Measurements from ENCODE around the gene GRAMD1A.

GRCh38 chr19:35019144-35019543 lies 19.0 kb downstream of the GRAMD1A start:
- TF ChIP-seq, protein P1, sequence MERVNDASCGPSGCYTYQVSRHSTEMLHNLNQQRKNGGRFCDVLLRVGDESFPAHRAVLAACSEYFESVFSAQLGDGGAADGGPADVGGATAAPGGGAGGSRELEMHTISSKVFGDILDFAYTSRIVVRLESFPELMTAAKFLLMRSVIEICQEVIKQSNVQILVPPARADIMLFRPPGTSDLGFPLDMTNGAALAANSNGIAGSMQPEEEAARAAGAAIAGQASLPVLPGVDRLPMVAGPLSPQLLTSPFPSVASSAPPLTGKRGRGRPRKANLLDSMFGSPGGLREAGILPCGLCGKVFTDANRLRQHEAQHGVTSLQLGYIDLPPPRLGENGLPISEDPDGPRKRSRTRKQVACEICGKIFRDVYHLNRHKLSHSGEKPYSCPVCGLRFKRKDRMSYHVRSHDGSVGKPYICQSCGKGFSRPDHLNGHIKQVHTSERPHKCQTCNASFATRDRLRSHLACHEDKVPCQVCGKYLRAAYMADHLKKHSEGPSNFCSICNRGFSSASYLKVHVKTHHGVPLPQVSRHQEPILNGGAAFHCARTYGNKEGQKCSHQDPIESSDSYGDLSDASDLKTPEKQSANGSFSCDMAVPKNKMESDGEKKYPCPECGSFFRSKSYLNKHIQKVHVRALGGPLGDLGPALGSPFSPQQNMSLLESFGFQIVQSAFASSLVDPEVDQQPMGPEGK (CRISPR knock-in tag; IDR thresholded peaks at IDR 0.05; ENCODE audit: borderline replicate concordance): no peak
- no peak for TF ChIP-seq SNAI2 (CRISPR knock-in tag; IDR thresholded peaks at IDR 0.05)
- no peak for TF ChIP-seq RARB (CRISPR knock-in tag; IDR thresholded peaks at IDR 0.05)
- TF ChIP-seq, protein P2, sequence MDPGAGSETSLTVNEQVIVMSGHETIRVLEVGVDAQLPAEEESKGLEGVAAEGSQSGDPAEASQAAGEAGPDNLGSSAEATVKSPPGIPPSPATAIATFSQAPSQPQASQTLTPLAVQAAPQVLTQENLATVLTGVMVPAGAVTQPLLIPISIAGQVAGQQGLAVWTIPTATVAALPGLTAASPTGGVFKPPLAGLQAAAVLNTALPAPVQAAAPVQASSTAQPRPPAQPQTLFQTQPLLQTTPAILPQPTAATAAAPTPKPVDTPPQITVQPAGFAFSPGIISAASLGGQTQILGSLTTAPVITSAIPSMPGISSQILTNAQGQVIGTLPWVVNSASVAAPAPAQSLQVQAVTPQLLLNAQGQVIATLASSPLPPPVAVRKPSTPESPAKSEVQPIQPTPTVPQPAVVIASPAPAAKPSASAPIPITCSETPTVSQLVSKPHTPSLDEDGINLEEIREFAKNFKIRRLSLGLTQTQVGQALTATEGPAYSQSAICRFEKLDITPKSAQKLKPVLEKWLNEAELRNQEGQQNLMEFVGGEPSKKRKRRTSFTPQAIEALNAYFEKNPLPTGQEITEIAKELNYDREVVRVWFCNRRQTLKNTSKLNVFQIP (CRISPR knock-in tag; IDR thresholded peaks at IDR 0.05; ENCODE audit: borderline replicate concordance, low read depth): no peak
- no peak for TF ChIP-seq ZFP30 (CRISPR knock-in tag; IDR thresholded peaks at IDR 0.05)
- TF ChIP-seq ISL1 (CRISPR knock-in tag; IDR thresholded peaks at IDR 0.05): no peak
- no peak for TF ChIP-seq CSDC2 (CRISPR knock-in tag; IDR thresholded peaks at IDR 0.05)
- TF ChIP-seq TCF4 (CRISPR knock-in tag; IDR thresholded peaks at IDR 0.05; ENCODE audit: borderline replicate concordance): no peak
- no peak for TF ChIP-seq TOX (CRISPR knock-in tag; IDR thresholded peaks at IDR 0.05; ENCODE audit: borderline replicate concordance)
- TF ChIP-seq, protein P3, sequence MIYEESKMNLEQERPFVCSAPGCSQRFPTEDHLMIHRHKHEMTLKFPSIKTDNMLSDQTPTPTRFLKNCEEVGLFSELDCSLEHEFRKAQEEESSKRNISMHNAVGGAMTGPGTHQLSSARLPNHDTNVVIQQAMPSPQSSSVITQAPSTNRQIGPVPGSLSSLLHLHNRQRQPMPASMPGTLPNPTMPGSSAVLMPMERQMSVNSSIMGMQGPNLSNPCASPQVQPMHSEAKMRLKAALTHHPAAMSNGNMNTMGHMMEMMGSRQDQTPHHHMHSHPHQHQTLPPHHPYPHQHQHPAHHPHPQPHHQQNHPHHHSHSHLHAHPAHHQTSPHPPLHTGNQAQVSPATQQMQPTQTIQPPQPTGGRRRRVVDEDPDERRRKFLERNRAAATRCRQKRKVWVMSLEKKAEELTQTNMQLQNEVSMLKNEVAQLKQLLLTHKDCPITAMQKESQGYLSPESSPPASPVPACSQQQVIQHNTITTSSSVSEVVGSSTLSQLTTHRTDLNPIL (CRISPR knock-in tag; IDR thresholded peaks at IDR 0.05; ENCODE audit: low read depth): no peak
